Effector CD4-positive, alpha-beta T cell (primary cell): ENCODE data around the gene TRUB2.
"Not testable (repeated sequence)": the region's sequence is repeated elsewhere in the genome, so short reads cannot be mapped to it uniquely, and the experiment has no call there.

ENCODE experiments used
- DNase-seq: peaks from one replicate; pipeline ENCODE4 v3.0.0-alpha.2; 2020

Gene TRUB2

GRCh38 chr9:128297221-128297773 lies 24.9 kb downstream of the TRUB2 start:
- DNase-seq = no peak

GRCh38 chr9:128296340-128297220 lies 25.7 kb downstream of the TRUB2 start:
- no peak for DNase-seq

DNA sequence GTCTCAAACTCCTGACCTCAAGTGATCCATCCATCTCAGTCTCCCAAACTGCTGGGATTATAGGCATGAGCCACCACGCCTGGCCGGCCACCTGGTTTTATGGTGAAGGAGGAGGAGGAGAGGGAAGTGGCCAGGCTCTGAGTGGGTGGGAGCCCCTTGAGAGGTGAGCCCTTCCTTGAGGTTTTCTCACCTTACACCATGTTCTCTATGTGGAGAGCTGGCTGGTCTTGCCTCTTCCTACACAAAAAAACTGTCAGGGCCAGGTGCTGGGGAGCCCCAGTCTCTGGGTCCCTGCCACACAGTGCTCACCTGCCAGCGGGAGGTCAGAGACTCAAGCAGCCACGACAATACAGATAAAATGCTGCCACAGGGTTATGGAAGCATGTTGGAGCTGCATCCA lies 28.1 kb downstream of the TRUB2 start:
- no peak for DNase-seq

GRCh38 chr9:128293091-128293490 lies 29.2 kb downstream of the TRUB2 start:
- DNase-seq = no peak

- DNase-seq = no peak
Observed at GRCh38 chr9:128292009-128292408, 30.2 kb downstream of the TRUB2 start.

GRCh38 chr9:128288273-128289004 lies 33.8 kb downstream of the TRUB2 start:
- DNase-seq = no peak

DNA sequence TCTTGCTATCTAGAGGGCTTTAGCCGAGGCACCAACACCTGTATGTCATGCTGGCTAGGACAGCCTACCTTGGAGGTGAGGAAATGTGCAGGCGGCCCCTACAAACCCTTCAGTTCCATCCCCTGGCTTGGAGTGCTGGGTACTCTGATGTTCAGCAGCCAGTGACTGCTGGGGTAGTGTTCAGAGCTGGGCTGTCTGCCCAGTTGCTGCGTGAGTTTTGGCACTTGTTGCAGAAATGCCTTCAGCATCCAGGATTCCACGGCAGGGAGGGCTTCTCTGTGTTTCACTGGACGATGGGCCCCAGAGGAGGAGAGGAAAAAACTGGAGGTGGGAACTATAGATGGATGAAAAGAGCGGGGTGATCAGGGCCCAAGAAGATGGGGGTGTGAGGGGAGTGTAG lies 35.8 kb downstream of the TRUB2 start:
- DNase-seq = no peak

GRCh38 chr9:128285033-128285784 lies 37.0 kb downstream of the TRUB2 start:
- DNase-seq = no peak

GRCh38 chr9:128282500-128282899 lies 39.7 kb downstream of the TRUB2 start:
- no peak for DNase-seq

- DNase-seq = no peak
Observed at GRCh38 chr9:128280084-128280622, 42.1 kb downstream of the TRUB2 start.

GRCh38 chr9:128279088-128280073 lies 42.9 kb downstream of the TRUB2 start:
- not testable (repeated sequence) for DNase-seq

- no peak for DNase-seq
Observed at GRCh38 chr9:128276574-128277270, 45.5 kb downstream of the TRUB2 start.

DNA sequence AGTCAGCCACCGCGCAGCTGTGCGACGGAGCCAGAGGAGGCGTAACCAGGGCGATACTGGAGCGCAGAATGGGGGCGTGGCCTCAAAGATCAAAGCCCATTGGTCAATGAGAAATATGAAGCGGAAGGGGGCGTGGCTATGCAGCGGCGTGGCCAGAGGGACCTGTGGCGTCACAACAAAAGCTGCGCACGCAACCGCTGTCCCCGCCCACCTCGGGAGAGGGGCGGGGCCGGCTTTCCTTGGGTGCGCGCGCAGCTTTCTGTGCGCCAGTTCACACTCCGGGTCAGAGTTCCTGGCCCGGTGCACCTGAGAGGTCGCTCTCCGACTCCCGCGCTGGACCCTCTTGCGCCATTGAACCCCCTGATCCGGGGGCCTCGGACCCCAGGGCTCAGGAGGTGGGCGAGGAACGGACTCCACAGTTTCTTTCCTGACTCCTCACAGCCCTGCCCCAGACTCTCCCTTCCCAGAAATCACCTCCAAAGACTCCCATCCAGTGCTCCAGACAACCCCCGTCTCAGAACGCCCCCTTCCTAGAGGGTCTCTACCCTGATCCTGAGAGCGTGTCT lies 46.2 kb downstream of the TRUB2 start, which contains the start of gene SWI5:
SWI5 (plus strand) TSS at position 269 of the 566 bp plus-strand sequence.
- DNase-seq = peak; percentile 100

- no peak for DNase-seq
Observed at GRCh38 chr9:128275198-128276007, 46.8 kb downstream of the TRUB2 start, which contains the start of gene GOLGA2. GOLGA2 (minus strand) TSS chr9:128276007; CDS start chr9:128275976, 31 bp downstream.

DNA sequence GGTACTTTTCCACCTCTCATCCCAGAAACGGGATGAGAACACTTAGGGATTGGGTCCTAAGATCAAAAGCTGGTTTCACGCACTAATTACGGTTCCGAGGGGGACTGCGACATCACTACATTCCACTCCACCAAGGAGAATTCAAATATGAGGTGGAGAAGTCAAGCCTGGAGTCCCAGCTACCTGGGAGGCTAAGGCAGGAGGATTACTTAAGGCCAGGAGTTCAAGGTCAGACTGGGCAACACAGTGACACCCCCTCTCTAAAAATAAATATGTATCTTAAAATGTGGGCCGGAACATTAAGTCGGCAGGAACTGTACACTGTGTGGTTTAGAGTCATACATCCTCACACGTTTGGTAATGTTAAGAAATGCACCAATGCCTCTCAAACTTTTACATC lies 48.0 kb downstream of the TRUB2 start:
- no peak for DNase-seq

DNA sequence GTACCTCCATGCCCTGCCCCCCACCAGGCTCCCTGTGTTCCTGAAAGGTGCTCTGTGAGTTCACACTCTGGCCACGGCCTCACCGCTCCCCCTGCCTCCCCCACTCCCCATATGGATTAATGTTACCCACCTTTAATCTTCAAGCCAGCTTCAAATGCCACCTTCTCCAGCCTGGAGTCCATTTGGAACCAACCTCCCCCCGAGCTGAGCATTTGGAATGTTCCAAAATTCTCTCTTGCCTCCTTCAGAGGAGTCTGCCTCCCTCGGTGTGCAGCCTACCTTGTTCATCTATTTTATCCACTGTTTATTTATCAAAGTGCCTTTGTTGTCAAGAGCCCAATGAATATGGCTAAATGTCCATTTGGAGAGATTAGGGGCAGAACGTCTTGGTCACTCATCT lies 50.7 kb downstream of the TRUB2 start:
- no peak for DNase-seq

DNA sequence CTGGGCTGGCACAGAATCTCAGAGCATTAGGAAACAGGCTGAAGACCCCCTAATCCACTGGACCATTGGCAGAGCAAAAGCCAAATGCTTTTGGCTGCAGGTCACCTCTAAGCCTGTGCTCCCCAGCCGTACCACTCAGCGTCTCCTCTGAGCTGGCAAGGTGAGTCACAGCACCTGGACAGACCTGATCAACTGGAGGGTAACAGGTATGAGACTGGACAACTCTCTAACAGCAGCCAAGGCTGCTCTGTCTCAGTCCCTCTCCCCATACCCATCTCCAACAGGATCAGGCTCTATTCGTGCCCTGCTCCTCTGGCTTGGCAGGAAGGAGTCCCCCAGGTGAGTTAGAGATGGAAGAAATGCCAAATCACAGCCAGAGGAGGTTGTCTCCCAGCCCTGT lies 51.1 kb downstream of the TRUB2 start:
- DNase-seq = no peak

DNA sequence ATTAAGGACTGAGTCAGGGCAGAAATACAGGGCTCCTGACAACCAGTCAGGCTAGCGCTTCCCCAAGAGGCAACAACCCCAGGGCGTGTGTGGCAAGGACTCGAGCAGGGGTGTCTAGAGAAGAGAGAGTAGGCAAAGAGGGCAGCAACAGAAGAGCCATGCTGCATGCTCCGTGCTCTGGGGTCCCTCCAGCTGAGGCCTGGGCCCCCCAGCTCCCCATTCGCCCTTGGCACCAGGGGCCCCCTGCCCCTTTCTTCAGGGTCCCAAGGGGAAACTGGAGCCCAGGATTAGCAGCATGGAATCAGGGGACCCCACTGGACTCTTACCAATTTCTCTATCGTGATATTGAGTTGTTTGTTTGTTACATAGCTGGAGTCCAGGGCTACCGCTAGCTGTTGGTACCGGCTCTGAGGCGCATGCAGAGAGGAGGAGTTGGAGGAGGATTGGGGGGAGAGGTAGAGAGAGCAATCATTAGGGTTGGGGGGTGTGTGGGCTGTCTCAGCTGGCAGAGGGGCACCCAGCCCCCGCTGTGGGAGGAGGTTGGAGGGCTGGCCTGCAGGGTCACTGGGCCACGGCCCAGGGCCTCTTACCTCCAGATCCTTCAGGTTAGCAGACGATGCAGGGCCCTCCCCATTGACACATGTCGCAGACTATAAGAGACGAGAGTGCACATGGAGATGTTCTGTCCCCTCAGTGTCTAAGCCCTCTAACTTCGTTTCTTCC lies 55.2 kb downstream of the TRUB2 start:
- DNase-seq = no peak
